Lower lobe of right lung (tissue), 2 donors: ENCODE data around the gene CDH1. TPM values are rescaled to one million over a fixed set of nuclear protein-coding genes. Genes with fewer than 3 reads are reported as not detected.

Experiments used
- ATAC-seq, 2 donors: fragments of 200-7000 bp; cut with Tn5 transposase; one replicate each; pipeline ENCODE4 v1.9.1; 2020 to 2022; ENCODE audit warnings: mild to moderate bottlenecking in 2 of 2, moderate library complexity in 2 of 2
- DNase-seq: peaks from one replicate; pipeline ENCODE4 v3.0.0-alpha.2; 2020
- H3K27ac ChIP-seq: fragments of 200-600 bp; one replicate; pipeline ENCODE4 v1.8.0; 2022
- H3K27me3 ChIP-seq: fragments of 200-600 bp; one replicate; pipeline ENCODE4 v1.8.0; 2022; ENCODE audit warnings: low read depth
- H3K36me3 ChIP-seq: fragments of 200-600 bp; one replicate; pipeline ENCODE4 v1.8.0; 2022; ENCODE audit warnings: mild to moderate bottlenecking
- H3K4me1 ChIP-seq: fragments of 200-600 bp; one replicate; pipeline ENCODE4 v1.8.0; 2022
- H3K4me3 ChIP-seq: fragments of 200-600 bp; one replicate; pipeline ENCODE4 v1.8.0; 2022; ENCODE audit warnings: mild to moderate bottlenecking
- H3K9me3 ChIP-seq: fragments of 200-600 bp; one replicate; pipeline ENCODE4 v1.8.0; 2022
- CTCF ChIP-seq: fragments of 200-600 bp; IDR thresholded peaks from one replicate; pipeline ENCODE4 v1.8.0; 2022; ENCODE audit warnings: antibody characterized with exemption, mild to moderate bottlenecking
- intact Hi-C: fragments of 100-400 bp; cut with DNase I; formaldehyde crosslinking; loops from one replicate; pipeline ENCODE4 v1.11.0; 2022
- total RNA-seq: library from RNA; stranded (reverse); fragmentation: NEBNext Ultra II Directional; extraction: Animal tissue kit (Norgen Biotek cat#: 25700); gene quantifications from one replicate; pipeline ENCODE4 v1.2.1, GENCODE V29; 2021
- donor health status: DM: no; HTN: yes; CAD: no; lungs with severe emphysema.

CDH1 gene
- total RNA-seq, 1 donor from 2014 or later: 127 TPM

GRCh38 chr16:68760671-68761275 is 23.7 kb downstream of the CDH1 start:
- intact Hi-C loops: no loop called here
- no peaks in the 10 kb centered on the region for H3K36me3 ChIP-seq
- no peaks in the 10 kb centered on the region for H3K9me3 ChIP-seq
- no peaks in the 10 kb centered on the region for H3K27me3 ChIP-seq
- H3K4me3 ChIP-seq: no peak overlapping the region
- ATAC-seq (peak; percentile 5 to 37), DNase-seq (no peak)
- H3K4me1 ChIP-seq: peaks cover 6% of the 10 kb centered on the region
- no peak overlapping the region for H3K27ac ChIP-seq
- TF ChIP-seq CTCF: no peak

- H3K36me3 ChIP-seq: no peaks in the 10 kb centered on the region
- H3K9me3 ChIP-seq: no peaks in the 10 kb centered on the region
- intact Hi-C loops: no loop called here
- peak in 1 of 2 donors; percentile 27 for ATAC-seq
- TF ChIP-seq CTCF: no peak
- no peaks in the 10 kb centered on the region for H3K27me3 ChIP-seq
- no peak overlapping the region for H3K4me3 ChIP-seq
- peaks cover 6% of the 10 kb centered on the region for H3K4me1 ChIP-seq
- H3K27ac ChIP-seq: no peak overlapping the region
- no peak for DNase-seq
Observed at GRCh38 chr16:68762996-68763756, 26.1 kb downstream of the CDH1 start.

GRCh38 chr16:68764862-68765261 is 27.8 kb downstream of the CDH1 start:
- Histone ChIP-seq H3K9me3 (no peaks in the 10 kb centered on the region), H3K27me3 (no peaks in the 10 kb centered on the region), H3K36me3 (no peaks in the 10 kb centered on the region), H3K27ac (no peak overlapping the region), H3K4me1 (peaks cover 6% of the 10 kb centered on the region), H3K4me3 (no peak overlapping the region)
- no peak for TF ChIP-seq CTCF
- no peak for ATAC-seq
- DNase-seq: no peak
- intact Hi-C loops: no loop called here

GRCh38 chr16:68767581-68767980 is 30.5 kb downstream of the CDH1 start:
- Histone ChIP-seq H3K9me3 (no peaks in the 10 kb centered on the region), H3K27me3 (peaks cover 3% of the 10 kb centered on the region), H3K27ac (no peak overlapping the region), H3K4me1 (no peaks in the 10 kb centered on the region), H3K36me3 (no peaks in the 10 kb centered on the region), H3K4me3 (no peak overlapping the region)
- ATAC-seq (no peak), DNase-seq (no peak)
- intact Hi-C loops: no loop called here
- no peak for TF ChIP-seq CTCF

- H3K4me1 ChIP-seq: no peaks in the 10 kb centered on the region
- intact Hi-C loops: no loop called here
- no peaks in the 10 kb centered on the region for H3K36me3 ChIP-seq
- ATAC-seq (no peak), DNase-seq (no peak)
- no peak overlapping the region for H3K27ac ChIP-seq
- H3K9me3 ChIP-seq: no peaks in the 10 kb centered on the region
- H3K27me3 ChIP-seq: peaks cover 3% of the 10 kb centered on the region
- TF ChIP-seq CTCF: no peak
- no peak overlapping the region for H3K4me3 ChIP-seq
Observed at GRCh38 chr16:68768175-68768574, 31.1 kb downstream of the CDH1 start.
